ENCODE results near the gene HSD17B12. TPM values are rescaled to one million over a fixed set of nuclear protein-coding genes. Genes with fewer than 3 reads are reported as not detected.
"Not testable (repeated sequence)": the region's sequence is repeated elsewhere in the genome, so short reads cannot be mapped to it uniquely, and the experiment has no call there.

Gene HSD17B12
- total and polyA plus RNA-seq, 9 donors = 27.7 to 95.7 (median 57.3) TPM

DNA sequence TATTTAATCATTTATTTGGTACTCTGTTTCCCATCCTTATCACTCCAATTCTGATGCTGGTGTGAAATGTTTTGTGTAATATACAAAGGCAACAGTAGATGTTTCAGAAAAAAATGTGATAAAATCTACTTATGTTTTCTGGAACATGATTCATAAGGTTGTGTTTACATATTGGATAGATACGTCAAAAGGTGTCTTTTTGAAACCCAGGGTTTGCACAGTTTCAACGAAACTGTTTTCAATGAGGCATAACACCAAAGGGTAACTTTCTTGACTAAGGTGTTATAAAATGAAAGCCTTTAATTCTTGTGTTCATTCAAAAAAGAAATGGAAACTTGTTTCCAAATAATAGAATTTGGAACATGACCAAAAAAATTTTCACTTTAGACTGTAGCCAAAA is 33.8 kb upstream of the HSD17B12 start:
- H3K36me3 ChIP-seq = no peaks in the 10 kb centered on the region
- H3K4me3 ChIP-seq = no peak overlapping the region
- no peak overlapping the region for H3K27ac ChIP-seq
- 85 to 91% (median 90%) methylated on average over 2 of the region's 2 CpGs for WGBS, 3 donors
- H3K27me3 ChIP-seq = no peaks in the 10 kb centered on the region
- no peak for DNase-seq
- no peak for TF ChIP-seq POLR2A (IDR thresholded peaks at IDR 0.05)
- TF ChIP-seq EP300 (IDR thresholded peaks at IDR 0.05) = no peak
- no peak for TF ChIP-seq CTCF (IDR thresholded peaks at IDR 0.05)
- intact Hi-C loops (cut with DNase I) = no loop called here
- H3K4me1 ChIP-seq (ENCODE audit: insufficient read depth) = peaks cover 5% of the 10 kb centered on the region
- no peaks in the 10 kb centered on the region for H3K9me3 ChIP-seq

DNA sequence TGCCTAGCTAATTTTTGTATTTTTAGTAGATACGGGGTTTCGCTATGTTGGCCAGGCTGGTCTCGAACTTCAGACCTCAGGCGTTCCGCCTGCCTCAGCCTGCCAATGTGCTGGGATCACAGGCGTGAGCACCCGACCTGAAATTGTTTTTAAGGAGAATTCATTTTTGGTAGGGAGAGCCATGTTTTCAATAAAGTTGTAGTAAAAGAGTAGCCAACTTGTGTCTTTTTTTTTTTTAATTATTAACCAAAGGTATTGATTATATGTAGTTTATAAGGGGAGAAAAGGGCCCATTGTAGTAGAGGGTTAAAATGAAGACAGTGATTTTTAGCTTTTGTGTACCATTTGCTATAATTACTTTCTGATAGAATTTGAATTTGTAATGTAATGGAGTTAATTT is 31.6 kb upstream of the HSD17B12 start:
- Histone ChIP-seq H3K36me3 (no peaks in the 10 kb centered on the region), H3K4me1 (ENCODE audit: insufficient read depth) (peaks cover 5% of the 10 kb centered on the region), H3K27me3 (no peaks in the 10 kb centered on the region), H3K27ac (no peak overlapping the region), H3K9me3 (no peaks in the 10 kb centered on the region), H3K4me3 (no peak overlapping the region)
- intact Hi-C loops (cut with DNase I) = no loop called here
- TF ChIP-seq POLR2A (IDR thresholded peaks at IDR 0.05) (no peak), EP300 (IDR thresholded peaks at IDR 0.05) (no peak)
- no peak for DNase-seq
- 82 to 97% (median 94%) methylated on average over 7 of the region's 7 CpGs for WGBS, 3 donors

DNA sequence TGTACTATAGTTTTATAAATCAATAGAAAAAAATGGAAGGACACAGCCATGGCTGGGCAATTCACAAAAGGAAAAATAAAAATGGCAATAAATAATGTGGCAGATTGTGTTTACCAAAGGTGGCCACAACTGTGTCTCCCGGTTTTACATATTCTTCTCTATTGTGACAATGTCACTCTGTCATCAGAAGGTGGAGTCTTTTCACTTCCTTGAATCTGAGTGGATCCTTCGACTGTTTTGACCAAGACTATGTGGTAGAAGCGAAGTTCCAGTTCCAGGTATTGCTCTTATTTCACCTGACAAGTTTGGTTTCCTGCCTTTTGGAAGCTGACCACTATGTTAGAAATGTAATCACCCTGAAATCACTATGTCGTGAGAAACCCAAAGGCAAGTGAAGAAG is 31.0 kb upstream of the HSD17B12 start:
- WGBS, 3 donors = 92 to 96% (median 94%) methylated on average over 4 of the region's 4 CpGs
- no peak for DNase-seq
- no peak for TF ChIP-seq EP300 (IDR thresholded peaks at IDR 0.05)
- TF ChIP-seq POLR2A (IDR thresholded peaks at IDR 0.05) = no peak
- TF ChIP-seq CTCF (IDR thresholded peaks at IDR 0.05) = no peak

GRCh38 chr11:43649921-43650320 is 30.6 kb upstream of the HSD17B12 start:
- Histone ChIP-seq H3K4me1 (ENCODE audit: insufficient read depth) (peaks cover 2% of the 10 kb centered on the region), H3K4me3 (no peak overlapping the region), H3K36me3 (no peaks in the 10 kb centered on the region), H3K27me3 (no peaks in the 10 kb centered on the region), H3K9me3 (no peaks in the 10 kb centered on the region), H3K27ac (no peak overlapping the region)
- DNase-seq = no peak
- TF ChIP-seq EP300 (IDR thresholded peaks at IDR 0.05) (no peak), POLR2A (IDR thresholded peaks at IDR 0.05) (no peak), CTCF (IDR thresholded peaks at IDR 0.05) (no peak)
- WGBS, 3 donors = 97 to 98% (median 97%) methylated on average over 1 of the region's 1 CpG
- intact Hi-C loops (cut with DNase I) = no loop called here

More for the DNA sequence above, 31.0 kb upstream of the HSD17B12 start:
- no peak overlapping the region for H3K27ac ChIP-seq
- H3K4me1 ChIP-seq (ENCODE audit: insufficient read depth) = peaks cover 5% of the 10 kb centered on the region
- intact Hi-C loops (cut with DNase I) = no loop called here
- no peaks in the 10 kb centered on the region for H3K36me3 ChIP-seq
- no peaks in the 10 kb centered on the region for H3K27me3 ChIP-seq
- no peak overlapping the region for H3K4me3 ChIP-seq
- H3K9me3 ChIP-seq = no peaks in the 10 kb centered on the region

DNA sequence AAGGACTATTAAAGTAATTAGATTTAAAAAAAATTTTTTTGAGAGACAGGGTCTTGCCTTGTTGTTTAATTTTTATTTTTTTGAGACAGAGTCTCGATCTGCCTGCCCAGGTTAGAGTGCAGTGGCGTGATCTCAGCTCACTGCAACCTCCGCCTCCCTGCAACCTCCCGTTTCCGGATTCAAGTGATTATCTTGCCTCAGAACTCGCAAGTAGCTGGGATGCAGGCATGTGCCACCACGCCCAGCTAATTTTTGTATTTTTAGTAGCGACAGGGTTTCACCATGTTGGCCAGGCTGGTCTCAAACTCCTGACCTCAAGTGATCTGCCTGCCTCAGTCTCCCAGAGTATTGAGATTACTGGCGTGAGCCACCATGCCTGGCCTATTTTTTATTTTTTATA is 17.5 kb upstream of the HSD17B12 start:
- H3K9me3 ChIP-seq; intact Hi-C loops (cut with DNase I); H3K36me3 ChIP-seq; H3K27ac ChIP-seq; H3K4me1 ChIP-seq (ENCODE audit: insufficient read depth); DNase-seq; H3K4me3 ChIP-seq; H3K27me3 ChIP-seq: not testable (repeated sequence)
- 77 to 82% (median 78%) methylated on average over 9 of the region's 9 CpGs for WGBS, 3 donors

DNA sequence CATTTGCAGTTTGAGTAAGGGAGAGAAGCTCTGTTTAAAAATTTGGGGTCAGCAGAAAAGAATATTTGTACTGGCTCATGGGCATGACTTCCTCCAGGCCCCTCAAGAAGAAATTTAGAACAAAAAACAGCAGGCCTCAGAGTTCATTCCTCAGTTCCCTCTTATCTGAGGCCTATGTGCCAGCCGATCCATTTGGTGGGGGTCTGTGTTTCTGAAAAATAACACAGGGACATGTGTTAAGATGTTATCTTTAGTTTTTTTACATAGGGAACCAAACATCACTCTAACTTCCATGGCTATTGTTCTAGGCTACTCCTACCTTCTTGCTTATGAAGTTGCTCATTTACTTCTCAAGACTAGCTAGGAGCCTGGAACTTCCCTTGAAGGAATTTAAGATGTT is 16.2 kb upstream of the HSD17B12 start:
- Histone ChIP-seq H3K27ac (no peak overlapping the region), H3K36me3 (no peaks in the 10 kb centered on the region), H3K9me3 (no peaks in the 10 kb centered on the region), H3K4me1 (ENCODE audit: insufficient read depth) (no peaks in the 10 kb centered on the region), H3K4me3 (no peak overlapping the region), H3K27me3 (no peaks in the 10 kb centered on the region)
- intact Hi-C loops (cut with DNase I) = no loop called here
- WGBS, 3 donors = 52 to 61% (median 60%) methylated on average over 1 of the region's 1 CpG
- DNase-seq = no peak
- TF ChIP-seq CTCF (IDR thresholded peaks at IDR 0.05) = no peak
- TF ChIP-seq POLR2A (IDR thresholded peaks at IDR 0.05) = no peak
- no peak for TF ChIP-seq EP300 (IDR thresholded peaks at IDR 0.05)

GRCh38 chr11:43671284-43671683 is 9.3 kb upstream of the HSD17B12 start:
- H3K9me3 ChIP-seq; DNase-seq; H3K4me3 ChIP-seq; intact Hi-C loops (cut with DNase I); H3K27me3 ChIP-seq; H3K27ac ChIP-seq; H3K4me1 ChIP-seq (ENCODE audit: insufficient read depth); H3K36me3 ChIP-seq: not testable (repeated sequence)
- 85 to 88% (median 88%) methylated on average over 6 of the region's 6 CpGs for WGBS, 3 donors

All from ovary (tissue), 9 donors.